Measurements from ENCODE around the gene PGD. TPM values are rescaled to one million over a fixed set of nuclear protein-coding genes. Genes with fewer than 3 reads are reported as not detected.
"Not testable (repeated sequence)": the region's sequence is repeated elsewhere in the genome, so short reads cannot be mapped to it uniquely, and the experiment has no call there.

The PGD gene
- total RNA-seq, 3 donors from 2014 or later (not counting 1 experiment from before 2014, with no cell fraction given), result 35.8 to 113 (median 39.8) TPM

GRCh38 chr1:10377365-10378029 lies 21.4 kb upstream of the PGD start:
- H3K27ac ChIP-seq (ENCODE audit: low read length); H3K4me3 Mint-ChIP-seq; H3K9me3 Mint-ChIP-seq; H3K9me3 ChIP-seq (ENCODE audit: control insufficient read depth, insufficient read depth, low read length); H3K27me3 Mint-ChIP-seq (ENCODE audit: low read depth in 2 of 2); H3K36me3 Mint-ChIP-seq; H3K27me3 ChIP-seq (ENCODE audit: control insufficient read depth, insufficient read depth, low read length); H3K4me1 ChIP-seq (ENCODE audit: control insufficient read depth, insufficient read depth, low read length); H3K4me1 Mint-ChIP-seq; H3K4me3 ChIP-seq (ENCODE audit: low read length); H3K27ac Mint-ChIP-seq: not testable (repeated sequence)
- TF ChIP-seq, protein P1, sequence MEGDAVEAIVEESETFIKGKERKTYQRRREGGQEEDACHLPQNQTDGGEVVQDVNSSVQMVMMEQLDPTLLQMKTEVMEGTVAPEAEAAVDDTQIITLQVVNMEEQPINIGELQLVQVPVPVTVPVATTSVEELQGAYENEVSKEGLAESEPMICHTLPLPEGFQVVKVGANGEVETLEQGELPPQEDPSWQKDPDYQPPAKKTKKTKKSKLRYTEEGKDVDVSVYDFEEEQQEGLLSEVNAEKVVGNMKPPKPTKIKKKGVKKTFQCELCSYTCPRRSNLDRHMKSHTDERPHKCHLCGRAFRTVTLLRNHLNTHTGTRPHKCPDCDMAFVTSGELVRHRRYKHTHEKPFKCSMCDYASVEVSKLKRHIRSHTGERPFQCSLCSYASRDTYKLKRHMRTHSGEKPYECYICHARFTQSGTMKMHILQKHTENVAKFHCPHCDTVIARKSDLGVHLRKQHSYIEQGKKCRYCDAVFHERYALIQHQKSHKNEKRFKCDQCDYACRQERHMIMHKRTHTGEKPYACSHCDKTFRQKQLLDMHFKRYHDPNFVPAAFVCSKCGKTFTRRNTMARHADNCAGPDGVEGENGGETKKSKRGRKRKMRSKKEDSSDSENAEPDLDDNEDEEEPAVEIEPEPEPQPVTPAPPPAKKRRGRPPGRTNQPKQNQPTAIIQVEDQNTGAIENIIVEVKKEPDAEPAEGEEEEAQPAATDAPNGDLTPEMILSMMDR (IDR thresholded peaks at IDR 0.05), result peak; percentile 36
- intact Hi-C loops (cut with micrococcal nuclease), result loop anchor here (1.0 kb wide), 1 partner anchor 51 kb away; no protein-coding TSS in a partner anchor
- ATAC-seq (peak; percentile 62 to 79 (median 71)), DNase-seq (peak in 1 of 2 donors; percentile 53)
- peaks cover 13% of the 10 kb centered on the region for H3K36me3 ChIP-seq (ENCODE audit: control insufficient read depth, insufficient read depth, low read length)
- 57% methylated on average over 14 of the region's 14 CpGs for WGBS (ENCODE audit: insufficient coverage)

- no peaks in the 10 kb centered on the region for H3K27me3 Mint-ChIP-seq (ENCODE audit: low read depth in 2 of 2)
- no peak overlapping the region for H3K4me3 Mint-ChIP-seq
- H3K9me3 Mint-ChIP-seq, result no peaks in the 10 kb centered on the region
- peaks cover 13% of the 10 kb centered on the region for H3K36me3 ChIP-seq (ENCODE audit: control insufficient read depth, insufficient read depth, low read length)
- WGBS (ENCODE audit: insufficient coverage), result 84% methylated on average over 15 of the region's 15 CpGs
- H3K27ac ChIP-seq (ENCODE audit: low read length), result no peak overlapping the region
- DNase-seq, result no peak
- no peaks in the 10 kb centered on the region for H3K4me1 ChIP-seq (ENCODE audit: control insufficient read depth, insufficient read depth, low read length)
- no peaks in the 10 kb centered on the region for H3K4me1 Mint-ChIP-seq
- no peak overlapping the region for H3K27ac Mint-ChIP-seq
- no peak for ATAC-seq
- TF ChIP-seq, protein P1 (IDR thresholded peaks at IDR 0.05), result no peak
- no peaks in the 10 kb centered on the region for H3K36me3 Mint-ChIP-seq
- no peaks in the 10 kb centered on the region for H3K9me3 ChIP-seq (ENCODE audit: control insufficient read depth, insufficient read depth, low read length)
- H3K4me3 ChIP-seq (ENCODE audit: low read length), result no peak overlapping the region
- intact Hi-C loops (cut with micrococcal nuclease), result no loop called here
- no peaks in the 10 kb centered on the region for H3K27me3 ChIP-seq (ENCODE audit: control insufficient read depth, insufficient read depth, low read length)
These were observed 20.6 kb upstream of the PGD start for GRCh38 chr1:10378081-10378841.

GRCh38 chr1:10379101-10379620 lies 19.7 kb upstream of the PGD start:
- 92% methylated on average over 10 of the region's 10 CpGs for WGBS (ENCODE audit: insufficient coverage)
- TF ChIP-seq, protein P1 (IDR thresholded peaks at IDR 0.05), result no peak
- no peaks in the 10 kb centered on the region for H3K4me1 ChIP-seq (ENCODE audit: control insufficient read depth, insufficient read depth, low read length)
- ATAC-seq (no peak), DNase-seq (no peak)
- no peaks in the 10 kb centered on the region for H3K9me3 ChIP-seq (ENCODE audit: control insufficient read depth, insufficient read depth, low read length)
- no peak overlapping the region for H3K4me3 ChIP-seq (ENCODE audit: low read length)
- no peaks in the 10 kb centered on the region for H3K4me1 Mint-ChIP-seq
- H3K9me3 Mint-ChIP-seq, result no peaks in the 10 kb centered on the region
- H3K27me3 Mint-ChIP-seq (ENCODE audit: low read depth in 2 of 2), result no peaks in the 10 kb centered on the region
- intact Hi-C loops (cut with micrococcal nuclease), result no loop called here
- H3K36me3 ChIP-seq (ENCODE audit: control insufficient read depth, insufficient read depth, low read length), result peaks cover 13% of the 10 kb centered on the region
- H3K27ac Mint-ChIP-seq, result no peak overlapping the region
- no peaks in the 10 kb centered on the region for H3K27me3 ChIP-seq (ENCODE audit: control insufficient read depth, insufficient read depth, low read length)
- no peak overlapping the region for H3K4me3 Mint-ChIP-seq
- H3K27ac ChIP-seq (ENCODE audit: low read length), result no peak overlapping the region
- H3K36me3 Mint-ChIP-seq, result no peaks in the 10 kb centered on the region
